DMS79 (cell line): Measurements from ENCODE around the gene CCDC74A.
"Not testable (repeated sequence)": the region's sequence is repeated elsewhere in the genome, so short reads cannot be mapped to it uniquely, and the experiment has no call there.

Experiments
- DNase-seq: peaks from one replicate; lab custom pipeline; 2025; lab: John Stamatoyannopoulos, UW

Gene CCDC74A

DNA sequence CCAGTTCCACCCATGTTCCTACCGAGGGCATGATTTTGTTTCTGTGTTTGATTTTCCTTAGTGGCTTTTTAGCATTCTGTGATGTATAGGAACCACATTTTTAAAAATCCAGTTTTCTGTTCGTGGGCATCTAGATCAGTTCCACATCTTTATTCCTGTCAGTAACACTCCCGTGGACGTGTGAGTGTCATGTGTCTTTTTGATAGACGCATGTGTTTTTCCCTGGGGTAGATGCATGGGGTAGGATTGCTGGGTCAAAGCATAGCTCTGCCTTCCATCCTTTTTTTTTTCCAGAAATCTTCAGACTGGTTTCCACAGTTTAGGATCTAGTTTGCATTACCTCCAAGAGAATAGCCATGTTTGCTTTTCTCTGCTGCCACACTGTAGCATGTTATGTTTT lies 38.7 kb downstream of the CCDC74A start:
- DNase-seq: no peak

DNA sequence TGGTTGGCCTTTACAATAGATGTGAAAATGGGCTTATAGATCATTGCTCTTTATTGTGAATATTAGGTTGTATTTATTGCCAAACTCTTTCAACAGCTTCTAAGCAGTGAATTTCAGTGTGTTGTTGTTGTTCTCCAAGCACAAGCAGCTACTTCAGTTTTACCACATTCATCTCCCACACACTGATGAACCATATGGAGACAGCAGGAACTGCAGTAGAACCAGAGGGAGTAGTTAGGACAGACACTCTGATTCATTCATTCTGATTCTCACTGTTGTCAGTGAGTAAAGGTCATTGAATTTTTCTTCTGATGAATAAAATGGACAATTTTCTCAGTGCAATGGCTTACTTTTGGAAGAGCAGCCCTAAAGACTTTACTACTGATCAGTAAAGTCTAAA lies 40.2 kb downstream of the CCDC74A start:
- no peak for DNase-seq

DNA sequence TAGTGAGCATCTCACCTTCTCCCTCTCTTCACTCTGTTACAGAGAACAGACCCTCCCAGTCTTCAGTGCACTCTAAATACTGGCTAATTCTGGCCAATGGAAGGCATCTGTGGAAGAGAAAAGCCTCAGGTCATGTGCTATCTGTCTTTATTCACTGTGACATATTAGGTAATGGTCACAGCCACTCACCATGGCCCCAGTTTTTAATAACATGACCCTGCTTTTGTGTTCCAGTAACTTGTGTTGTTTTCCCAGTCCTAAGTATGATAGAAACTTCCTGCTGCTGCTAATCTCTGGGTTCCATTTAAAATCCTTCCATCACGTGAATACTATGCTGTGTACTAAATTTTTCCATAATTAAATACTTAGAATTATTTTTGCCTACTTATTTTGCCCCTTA lies 40.7 kb downstream of the CCDC74A start:
- DNase-seq: not testable (repeated sequence)

DNA sequence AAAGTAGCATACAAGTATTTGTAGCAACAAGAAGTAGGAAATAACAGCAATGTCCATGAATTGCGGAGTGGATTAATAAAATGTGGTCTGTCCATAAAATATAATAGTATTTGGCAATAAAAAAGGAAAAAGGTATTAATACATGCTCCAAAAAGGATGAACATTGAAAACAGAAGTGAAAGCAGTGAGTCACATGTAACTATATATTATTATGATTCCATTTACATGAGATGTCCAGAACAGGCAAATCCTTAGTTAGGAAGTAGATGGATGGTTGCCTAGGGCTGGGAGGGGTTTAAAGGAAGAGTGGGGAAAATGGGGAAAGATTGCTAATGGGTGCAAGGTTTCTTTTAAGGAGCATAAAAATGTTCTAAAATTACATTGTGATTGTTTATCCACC lies 44.5 kb downstream of the CCDC74A start:
- no peak for DNase-seq

DNA sequence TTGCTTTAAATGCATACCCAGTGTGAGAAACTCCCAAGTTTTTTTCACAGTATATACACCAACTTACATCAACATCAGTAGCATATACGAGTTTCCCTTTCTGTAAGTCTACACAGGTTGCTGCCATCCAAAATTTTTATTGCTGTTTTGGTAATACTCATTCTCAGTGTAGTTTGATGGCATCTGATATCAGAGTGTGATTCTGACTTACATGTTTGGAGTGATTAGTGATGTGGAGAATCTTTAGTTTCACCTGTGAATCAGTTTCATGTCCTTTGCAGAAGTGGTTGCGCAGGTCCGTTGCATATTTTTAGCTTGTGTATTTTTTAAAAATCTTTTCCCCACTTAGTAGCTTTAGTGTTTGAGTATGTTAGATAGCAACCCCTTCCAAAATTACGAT lies 50.1 kb downstream of the CCDC74A start:
- no peak for DNase-seq

DNA sequence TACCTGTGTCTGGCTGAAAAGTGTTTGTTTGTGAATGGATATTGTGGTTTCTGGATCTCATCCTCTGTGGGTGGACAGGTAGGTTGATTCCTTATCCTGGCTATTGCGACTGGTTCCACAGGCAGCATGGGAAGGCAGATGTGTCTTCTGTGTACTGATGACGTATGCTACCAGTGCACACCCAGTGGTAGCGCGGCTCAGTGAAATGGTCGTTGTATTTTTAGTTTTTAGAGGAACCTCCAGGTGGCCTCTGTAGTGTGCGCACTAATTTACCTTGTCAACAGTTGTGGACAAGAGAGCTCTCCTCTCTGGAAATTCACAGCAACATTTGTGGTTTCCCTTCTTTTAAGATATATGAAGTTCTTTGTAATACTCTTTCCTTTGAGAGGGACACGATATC lies 52.5 kb downstream of the CCDC74A start:
- DNase-seq: no peak
